H1 (cell line): ENCODE measurements around the gene SH3YL1. TPM values are rescaled to one million over a fixed set of nuclear protein-coding genes. Genes with fewer than 3 reads are reported as not detected.

ENCODE experiments used
- CEBPB ChIP-seq: IDR thresholded peaks from 2 replicates; pipeline ENCODE4 v1.6.1; 2012; ENCODE audit warnings: low read depth, low read length
- CHD7 ChIP-seq: fragments of 300-600 bp; sonication (generic); IDR thresholded peaks from 2 replicates; pipeline ENCODE4 v1.7.1; 2012; ENCODE audit warnings: low read length, moderate library complexity, mild to moderate bottlenecking, inconsistent platforms; ENCODE audit not compliant: insufficient replicate concordance
- polyA plus RNA-seq, 7 experiments: library from polyadenylated mRNA; depleted of rRNA in 3 of 7; stranded (reverse) in 5 of 7; unstranded in 2 of 7; fragments of >200 nt in 5 of 7; fragments of 200-250 nt in 2 of 7; gene quantifications; 1 replicate in 5 of 7; 2 replicates in 1 of 7; 4 replicates in 1 of 7; pipeline versions ENCODE4 v1.2.1 to v1.2.3, GENCODE V29; 2011 to 2013; ENCODE audit warnings: missing spikeins in 2 of 7, mixed read lengths in 2 of 7
- total RNA-seq: library from RNA; stranded (reverse); fragmentation: NEBNext Ultra II Directional; extraction: Animal tissue kit (Norgen Biotek cat#: 25700); gene quantifications from 2 replicates; pipeline ENCODE4 v1.2.1, GENCODE V29; 2021

Gene SH3YL1
- total and polyA plus RNA-seq, 2 of the 8 experiments (the other 6 are each of a cell fraction or from before 2014, with no cell fraction given): 13.6 to 37.2 TPM

DNA sequence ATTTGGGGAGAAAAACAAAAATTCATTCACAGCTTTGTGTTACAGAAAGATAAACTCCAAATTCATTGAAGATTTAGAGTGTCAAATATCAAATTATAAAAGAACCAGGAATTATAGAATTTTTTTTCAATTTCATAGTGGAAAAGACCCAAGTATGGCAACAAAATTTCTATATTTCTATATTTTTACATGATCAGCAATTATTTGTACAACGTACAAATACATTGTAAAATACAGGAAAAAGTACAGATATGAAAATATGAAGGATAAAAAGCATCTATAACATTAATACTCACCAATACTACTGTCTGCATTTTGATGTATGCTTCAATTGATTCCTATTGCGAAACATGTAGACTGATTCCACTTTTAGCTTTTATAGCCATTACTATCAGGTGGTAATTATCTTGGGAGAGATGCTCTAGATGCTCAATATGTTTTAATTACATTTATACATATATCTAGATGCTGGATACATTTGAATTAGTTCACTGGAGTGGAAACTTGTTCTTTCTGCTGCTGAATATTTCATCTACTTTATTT is 4.0 kb downstream of the SH3YL1 start (continued):
- TF ChIP-seq CHD7 (no peak), CEBPB (peak; percentile 74; the same call in 1 of the 2 replicates)
